H1 (cell line): ENCODE data around the gene GNB5. TPM values are rescaled to one million over a fixed set of nuclear protein-coding genes. Genes with fewer than 3 reads are reported as not detected.

Source experiments
- CHD7 ChIP-seq: fragments of 300-600 bp; sonication (generic); IDR thresholded peaks from 2 replicates; pipeline ENCODE4 v1.7.1; 2012; ENCODE audit warnings: low read length, moderate library complexity, mild to moderate bottlenecking, inconsistent platforms; ENCODE audit not compliant: insufficient replicate concordance
- RNF2 ChIP-seq: fragments of 200-900, 300-1000 bp; sonication (generic); IDR thresholded peaks from 2 replicates; pipeline ENCODE4 v1.7.1; 2016; ENCODE audit warnings: borderline replicate concordance, low read depth, mild to moderate bottlenecking, antibody characterized with exemption, low read length; ENCODE audit not compliant: poor library complexity, severe bottlenecking; ENCODE audit errors: missing control alignments
- polyA plus RNA-seq, 7 experiments: library from polyadenylated mRNA; depleted of rRNA in 3 of 7; stranded (reverse) in 5 of 7; unstranded in 2 of 7; fragments of >200 nt in 5 of 7; fragments of 200-250 nt in 2 of 7; gene quantifications; 1 replicate in 5 of 7; 2 replicates in 1 of 7; 4 replicates in 1 of 7; pipeline versions ENCODE4 v1.2.1 to v1.2.3, GENCODE V29; 2011 to 2013; ENCODE audit warnings: missing spikeins in 2 of 7, mixed read lengths in 2 of 7
- total RNA-seq: library from RNA; stranded (reverse); fragmentation: NEBNext Ultra II Directional; extraction: Animal tissue kit (Norgen Biotek cat#: 25700); gene quantifications from 2 replicates; pipeline ENCODE4 v1.2.1, GENCODE V29; 2021

GNB5 gene
- total and polyA plus RNA-seq, 2 of the 8 experiments (the other 6 are each of a cell fraction or from before 2014, with no cell fraction given), result 21.7 to 42.5 TPM

DNA sequence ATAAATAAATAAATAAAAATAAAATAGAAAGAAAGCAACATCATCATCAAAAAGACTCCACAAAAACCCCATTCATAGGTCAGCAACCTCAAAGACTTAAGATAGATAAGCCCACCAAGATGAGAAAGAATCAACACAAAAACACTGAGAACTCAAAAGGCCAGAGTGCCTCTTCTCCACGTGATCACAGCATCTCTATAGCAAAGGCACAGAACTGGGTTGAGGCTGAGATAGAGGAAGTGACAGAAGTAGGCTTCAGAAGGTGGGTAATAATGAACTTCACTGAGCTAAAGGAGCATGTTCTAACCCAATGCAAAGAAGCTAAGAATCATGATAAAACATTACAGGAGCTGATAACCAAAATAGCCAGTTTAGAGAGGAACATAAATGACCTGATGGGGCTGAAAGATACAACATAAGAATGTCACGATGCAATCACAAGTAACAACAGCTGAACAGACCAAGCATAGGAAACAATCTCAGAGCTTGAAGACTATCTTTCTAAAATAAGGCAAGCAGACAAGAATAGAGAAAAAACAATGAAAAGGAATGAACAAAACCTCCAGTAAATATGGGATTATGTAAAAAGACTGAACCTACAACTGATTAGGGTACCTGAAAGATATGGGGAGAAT lies 26.4 kb downstream of the GNB5 start (continued):
- TF ChIP-seq CHD7 (no peak), RNF2 (no peak)
